NT2/D1 (cell line): ENCODE data around the gene KIF1A.

ENCODE experiments used
- SUZ12 ChIP-seq: IDR thresholded peaks from 2 replicates; pipeline ENCODE4 v1.6.1; 2011; ENCODE audit not compliant: insufficient read length, insufficient read depth; ENCODE audit errors: extremely low read depth
- YY1 ChIP-seq: IDR thresholded peaks from 2 replicates; pipeline ENCODE4 v1.6.1; 2011; ENCODE audit not compliant: insufficient read length, insufficient read depth

DNA sequence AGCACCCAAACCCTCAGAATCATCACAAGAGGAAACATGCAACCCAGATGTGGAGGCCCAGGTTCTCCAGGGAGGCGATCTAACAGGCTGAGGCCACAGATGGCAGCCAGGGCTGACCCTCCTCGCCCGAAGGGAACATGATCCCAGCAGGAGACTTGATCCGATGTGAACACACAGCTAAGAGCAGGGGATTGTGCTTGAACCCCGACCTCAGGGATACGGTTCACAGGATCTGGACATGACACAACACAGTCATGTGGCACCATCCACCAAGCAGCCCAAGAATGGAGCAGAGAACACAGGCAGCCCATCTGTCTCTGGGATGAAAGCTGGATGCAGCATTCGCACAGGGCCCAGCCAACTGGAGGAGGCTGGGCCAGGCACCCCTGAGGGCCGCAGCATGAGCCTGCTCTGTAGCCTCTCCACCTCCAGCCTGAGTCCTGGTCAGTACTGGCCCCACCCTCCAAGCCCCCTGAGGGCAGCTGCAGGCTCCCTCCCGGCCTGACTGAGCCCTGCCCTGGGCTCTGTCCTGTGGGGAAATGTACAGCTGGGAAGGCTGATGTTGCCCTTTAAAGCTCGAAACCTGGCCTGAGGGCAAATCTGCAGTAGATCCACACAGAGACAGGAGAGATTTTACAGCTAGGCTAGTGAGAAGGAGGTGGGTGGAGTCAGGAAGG, 89.4 kb downstream of the KIF1A start:
- TF ChIP-seq YY1 (no peak), SUZ12 (no peak)
